CD14-positive monocyte (primary cell): ENCODE data around the gene RFTN2. TPM values are rescaled to one million over a fixed set of nuclear protein-coding genes. Genes with fewer than 3 reads are reported as not detected.

ENCODE experiments used
- DNase-seq, 3 donors: peaks; one replicate each; pipeline ENCODE4 v3.0.0-alpha.2; 2011 to 2022
- H2AFZ ChIP-seq: 2 replicates; pipeline ENCODE4 v1.6.0; 2012; ENCODE audit warnings: mild to moderate bottlenecking, low read depth, low read length, inconsistent platforms; ENCODE audit not compliant: insufficient read depth, poor library complexity, severe bottlenecking
- H3K27ac ChIP-seq, 2 donors: 1 replicate in 1 of 2; 2 replicates in 1 of 2; pipeline ENCODE4 v1.5.1; 2012 to 2013; ENCODE audit warnings: low read length in 2 of 2, control low read depth in 1 of 2, inconsistent platforms in 1 of 2, low read depth in 1 of 2, mild to moderate bottlenecking in 1 of 2
- H3K27me3 ChIP-seq, 2 donors: one replicate each; pipeline versions ENCODE4 v1.6.0 to v1.6.1; 2011 to 2013; ENCODE audit warnings: low read length in 2 of 2; ENCODE audit not compliant: control insufficient read depth in 2 of 2, insufficient read depth in 2 of 2
- H3K36me3 ChIP-seq, 2 donors: replicated peaks in 1 of 2; 1 replicate in 1 of 2; 2 replicates in 1 of 2; pipeline versions ENCODE4 v1.5.1 to v1.6.1; 2012 to 2013; ENCODE audit warnings: low read length in 2 of 2, control low read depth in 1 of 2, inconsistent platforms in 1 of 2, mild to moderate bottlenecking in 1 of 2; ENCODE audit not compliant: insufficient read depth in 2 of 2, control insufficient read depth in 1 of 2
- H3K4me1 ChIP-seq, 2 donors: 1 replicate in 1 of 2; 2 replicates in 1 of 2; pipeline versions ENCODE4 v1.5.1 to v1.6.1; 2012 to 2013; ENCODE audit warnings: low read length in 2 of 2, control low read depth in 1 of 2, inconsistent platforms in 1 of 2, mild to moderate bottlenecking in 1 of 2, moderate library complexity in 1 of 2; ENCODE audit not compliant: insufficient read depth in 2 of 2, control insufficient read depth in 1 of 2
- H3K4me2 ChIP-seq: replicated peaks from 2 replicates; pipeline ENCODE3; 2012; ENCODE audit warnings: low read length, moderate library complexity, mild to moderate bottlenecking; ENCODE audit not compliant: poor library complexity, severe bottlenecking; ENCODE audit errors: extremely low read depth
- H3K4me3 ChIP-seq, 3 experiments: fragments of 200-600 bp in 1 of 3; sonication (generic) in 1 of 3; replicated peaks in 1 of 3; 1 replicate in 2 of 3; 2 replicates in 1 of 3; pipeline ENCODE4 v1.5.1; 2011 to 2013; ENCODE audit warnings: low read length in 3 of 3, mild to moderate bottlenecking in 3 of 3, control low read depth in 2 of 3, low read depth in 2 of 3, inconsistent platforms in 1 of 3, moderate library complexity in 1 of 3
- H3K79me2 ChIP-seq: 2 replicates; pipeline ENCODE4 v1.6.0; 2012; ENCODE audit warnings: mild to moderate bottlenecking, control low read depth, inconsistent platforms, low read length, moderate library complexity; ENCODE audit not compliant: insufficient read depth
- H3K9ac ChIP-seq: 2 replicates; pipeline ENCODE4 v1.6.0; 2017; ENCODE audit warnings: low read length, mild to moderate bottlenecking; ENCODE audit not compliant: insufficient read depth, poor library complexity, severe bottlenecking
- H3K9me3 ChIP-seq, 2 donors: replicated peaks in 1 of 2; 1 replicate in 1 of 2; 2 replicates in 1 of 2; pipeline versions ENCODE4 v1.5.1 to v1.6.1; 2012 to 2013; ENCODE audit warnings: low read length in 2 of 2, control low read depth in 1 of 2; ENCODE audit not compliant: control insufficient read depth in 1 of 2, insufficient read depth in 1 of 2
- H4K20me1 ChIP-seq: 2 replicates; pipeline ENCODE4 v1.6.0; 2012; ENCODE audit warnings: mild to moderate bottlenecking, low read length, control low read depth, moderate library complexity; ENCODE audit not compliant: insufficient read depth
- H3K27ac Mint-ChIP-seq, 7 donors: one replicate each; pipeline ENCODE4 v1.8.0; 2020; ENCODE audit warnings: mild to moderate bottlenecking in 7 of 7, mixed read lengths in 7 of 7, moderate library complexity in 6 of 7, inconsistent platforms in 2 of 7
- H3K27me3 Mint-ChIP-seq, 3 donors: one replicate each; pipeline ENCODE4 v1.8.0; 2021 to 2022; ENCODE audit warnings: low read depth in 3 of 3, mild to moderate bottlenecking in 3 of 3, mixed read lengths in 3 of 3, moderate library complexity in 3 of 3, inconsistent platforms in 1 of 3
- H3K36me3 Mint-ChIP-seq, 2 donors: one replicate each; pipeline ENCODE4 v1.8.0; 2020; ENCODE audit warnings: mixed read lengths in 2 of 2, inconsistent platforms in 1 of 2, mild to moderate bottlenecking in 1 of 2
- H3K4me1 Mint-ChIP-seq: one replicate; pipeline ENCODE4 v1.8.0; 2020; ENCODE audit warnings: mild to moderate bottlenecking, mixed read lengths
- H3K4me3 Mint-ChIP-seq, 2 donors: one replicate each; pipeline ENCODE4 v1.8.0; 2020; ENCODE audit warnings: mild to moderate bottlenecking in 2 of 2, mixed read lengths in 2 of 2, moderate library complexity in 1 of 2
- H3K9me3 Mint-ChIP-seq, 7 donors: one replicate each; pipeline ENCODE4 v1.8.0; 2020 to 2022; ENCODE audit warnings: mixed read lengths in 7 of 7, mild to moderate bottlenecking in 6 of 7, moderate library complexity in 6 of 7, inconsistent platforms in 2 of 7
- CTCF ChIP-seq: fragments of 200-600 bp; IDR thresholded peaks from one replicate; pipeline ENCODE4 v1.8.0; 2022; ENCODE audit warnings: antibody characterized with exemption, mild to moderate bottlenecking
- WGBS: methylation state at CpG from one replicate; pipeline ENCODE4 v1.1.5; 2013; ENCODE audit warnings: missing lambda C conversion rate; ENCODE audit not compliant: insufficient coverage; 5-methylcytosine and 5-hydroxymethylcytosine counted together
- intact Hi-C, 2 donors: fragments of 100-400 bp; cut with micrococcal nuclease; formaldehyde crosslinking; loops; one replicate each; pipeline versions ENCODE4 v1.15.0 to v1.15.1; 2023
- polyA plus RNA-seq, 3 donors: library from polyadenylated mRNA; depleted of rRNA in 1 of 3; unstranded in 2 of 3; stranded (reverse) in 1 of 3; fragments of 300-500 nt in 2 of 3; fragments of >200 nt in 1 of 3; fragmentation: Illumina TruSeq in 2 of 3; gene quantifications; 1 replicate in 2 of 3; 2 replicates in 1 of 3; pipeline ENCODE4 v1.2.3, GENCODE V29; 2012 to 2021

Gene RFTN2
- polyA plus RNA-seq, 3 donors, result 0.02 TPM; not detected in 2

- H3K27me3 ChIP-seq, result peaks cover 0 to 2% of the 10 kb centered on the region in 2 donors
- TF ChIP-seq CTCF, result no peak
- H3K79me2 ChIP-seq, result no peaks in the 10 kb centered on the region
- no peaks in the 10 kb centered on the region for H4K20me1 ChIP-seq
- H3K4me1 Mint-ChIP-seq, result no peaks in the 10 kb centered on the region
- H3K9ac ChIP-seq, result no peak overlapping the region
- no peaks in the 10 kb centered on the region for H3K9me3 ChIP-seq
- H3K36me3 Mint-ChIP-seq, result no peaks in the 10 kb centered on the region
- H3K4me1 ChIP-seq, result no peaks in the 10 kb centered on the region
- DNase-seq, result no peak
- peaks cover 0 to 3% (median 3%) of the 10 kb centered on the region in 3 donors for H3K27me3 Mint-ChIP-seq
- intact Hi-C loops, result no loop called here
- H3K36me3 ChIP-seq, result no peaks in the 10 kb centered on the region
- no peak overlapping the region for H3K27ac ChIP-seq
- no peak overlapping the region for H3K4me3 Mint-ChIP-seq
- H3K27ac Mint-ChIP-seq, result no peak overlapping the region
- H3K4me2 ChIP-seq, result no peak overlapping the region
- no peak overlapping the region for H3K4me3 ChIP-seq
- no CpG with 5 or more reads among the region's 3 CpGs for WGBS
- peaks cover 0 to under 1% (median 0%) of the 10 kb centered on the region in 7 donors for H3K9me3 Mint-ChIP-seq
- H2AFZ ChIP-seq, result no peak overlapping the region
These were observed 796 bp downstream of the RFTN2 start for GRCh38 chr2:197674591-197674990.

GRCh38 chr2:197674060-197674459 lies 1.3 kb downstream of the RFTN2 start:
- Histone ChIP-seq H3K4me1 (no peaks in the 10 kb centered on the region), H3K9ac (no peak overlapping the region), H3K27ac (no peak overlapping the region), H3K9me3 (no peaks in the 10 kb centered on the region), H3K4me3 (no peak overlapping the region), H3K27me3 (peaks cover 0 to 2% of the 10 kb centered on the region in 2 donors), H4K20me1 (no peaks in the 10 kb centered on the region), H3K79me2 (no peaks in the 10 kb centered on the region), H3K4me2 (no peak overlapping the region), H2AFZ (no peak overlapping the region), H3K36me3 (no peaks in the 10 kb centered on the region)
- TF ChIP-seq CTCF, result no peak
- Mint-ChIP-seq H3K27ac (no peak overlapping the region), H3K4me3 (no peak overlapping the region), H3K27me3 (peaks cover 0 to 3% (median 3%) of the 10 kb centered on the region in 3 donors), H3K4me1 (no peaks in the 10 kb centered on the region), H3K9me3 (peaks cover 0 to 2% (median 0%) of the 10 kb centered on the region in 7 donors), H3K36me3 (no peaks in the 10 kb centered on the region)
- no peak for DNase-seq
- intact Hi-C loops, result no loop called here
- WGBS, result no CpG with 5 or more reads among the region's 1 CpG
